GM13976 (cell line): Measurements from ENCODE around the gene ZNF846.

Experiments
- DNase-seq: peaks from one replicate; pipeline ENCODE4 v3.0.0; 2012; ENCODE audit warnings: low spot score
- CTCF ChIP-seq: IDR thresholded peaks from 2 replicates; pipeline ENCODE4 v1.5.1; 2012; ENCODE audit warnings: borderline replicate concordance, mild to moderate bottlenecking; ENCODE audit not compliant: insufficient read depth; ENCODE audit errors: extremely low read depth, missing control alignments, control extremely low read depth
- in situ Hi-C: fragments of 300-500 bp; cut with MboI; formaldehyde crosslinking; loops from one replicate; pipeline ENCODE4 v1.12.0; 2022; ENCODE audit warnings: low sequenced_read_pairs, mixed read lengths, inconsistent platforms; ENCODE audit not compliant: unreplicated experiment

Gene ZNF846

DNA sequence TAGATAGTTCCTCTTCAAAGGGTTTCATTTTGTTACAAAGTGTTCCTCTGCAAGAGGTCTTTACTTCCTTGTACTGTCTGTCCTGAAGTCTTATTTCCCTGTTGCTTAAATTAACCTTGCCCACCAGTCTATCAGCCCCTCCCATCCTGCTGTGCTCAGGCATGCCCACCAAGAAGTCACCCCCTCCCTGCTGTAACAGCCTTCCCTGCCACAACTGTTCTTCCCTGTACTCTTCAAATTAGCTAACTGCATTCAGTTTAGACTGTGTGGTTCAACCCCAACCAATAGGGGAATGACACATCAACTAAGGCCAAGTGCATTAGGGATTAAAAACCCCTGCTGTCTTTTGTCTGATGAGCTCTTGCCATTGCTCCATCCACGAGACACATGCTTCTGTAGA, 59.2 kb downstream of the ZNF846 start:
- in situ Hi-C loops: no loop called here
- no peak for DNase-seq
- no peak for TF ChIP-seq CTCF

DNA sequence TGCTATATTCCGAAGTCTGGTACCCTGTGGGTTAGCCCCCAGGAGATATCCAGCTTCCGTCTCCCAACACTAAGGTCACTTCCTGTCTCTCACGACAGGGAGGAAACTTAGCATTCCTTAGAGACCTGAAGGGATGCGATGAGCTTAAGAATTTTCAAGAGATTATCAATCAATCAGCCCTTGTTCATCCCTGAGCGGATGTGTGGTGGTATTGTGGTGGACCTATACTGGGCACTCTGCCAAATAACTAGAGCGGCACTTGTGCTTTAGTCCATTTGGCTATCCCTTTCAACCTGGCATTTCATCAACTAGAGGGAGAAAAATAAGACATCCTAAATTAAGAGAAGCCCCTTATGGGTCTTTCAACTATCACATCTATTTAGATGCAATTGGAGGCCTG, 62.7 kb downstream of the ZNF846 start:
- no peak for DNase-seq

GRCh38 chr19:9702186-9702585, 66.4 kb downstream of the ZNF846 start:
- DNase-seq: no peak
- in situ Hi-C loops: no loop called here

More for the DNA sequence above, 62.7 kb downstream of the ZNF846 start:
- no peak for TF ChIP-seq CTCF
- in situ Hi-C loops: no loop called here

More at GRCh38 chr19:9702186-9702585, 66.4 kb downstream of the ZNF846 start:
- no peak for TF ChIP-seq CTCF
